ENCODE results near the gene MAPKAP1. TPM values are rescaled to one million over a fixed set of nuclear protein-coding genes. Genes with fewer than 3 reads are reported as not detected.

The MAPKAP1 gene
- total RNA-seq, 2 donors from 2014 or later, result 83.7 to 91.8 TPM

GRCh38 chr9:125591888-125592287 is 115.1 kb downstream of the MAPKAP1 start:
- Histone ChIP-seq H3K4me3 (no peak overlapping the region), H3K9me3 (no peaks in the 10 kb centered on the region), H3K27me3 (no peaks in the 10 kb centered on the region), H3K36me3 (replicated peaks in 1 of 2; ENCODE audit: insufficient read depth in 1 of 2, low read depth in 2 of 2) (no peaks in the 10 kb centered on the region), H3K4me1 (no peaks in the 10 kb centered on the region), H3K27ac (no peak overlapping the region)
- intact Hi-C loops (cut with DNase I), result no loop called here
- 92 to 97% methylated on average over 4 of the region's 4 CpGs for WGBS, 2 donors
- TF ChIP-seq CTCF (IDR thresholded peaks at IDR 0.05) (no peak), POLR2A (IDR thresholded peaks at IDR 0.05) (no peak)
- no peak for ATAC-seq
- no peak for DNase-seq

DNA sequence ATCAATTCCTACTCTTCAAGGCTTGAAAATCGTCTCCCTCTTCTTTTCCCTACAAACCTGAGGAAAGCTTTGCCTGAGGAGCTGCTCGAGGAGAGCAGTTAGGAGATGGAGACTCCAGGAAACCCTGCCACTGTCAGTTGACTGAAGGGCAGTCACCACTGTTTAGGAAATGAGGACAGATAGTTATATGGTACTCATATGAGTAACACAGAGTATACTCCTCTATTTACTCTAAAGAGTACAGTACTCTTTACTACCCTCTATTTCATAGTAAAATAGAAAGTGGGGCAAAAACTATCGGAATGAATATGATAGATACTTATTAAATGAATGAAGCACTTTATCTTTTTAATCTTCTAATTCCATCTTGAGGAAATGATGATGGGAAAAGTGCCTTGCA is 115.8 kb downstream of the MAPKAP1 start:
- Histone ChIP-seq H3K9me3 (no peaks in the 10 kb centered on the region), H3K4me3 (no peak overlapping the region), H3K4me1 (peaks cover 5% of the 10 kb centered on the region), H3K27ac (no peak overlapping the region), H3K36me3 (replicated peaks in 1 of 2; ENCODE audit: insufficient read depth in 1 of 2, low read depth in 2 of 2) (no peaks in the 10 kb centered on the region), H3K27me3 (no peaks in the 10 kb centered on the region)
- ATAC-seq, result no peak
- intact Hi-C loops (cut with DNase I), result no loop called here
- DNase-seq, result no peak
- WGBS, 2 donors, result 87 to 92% methylated on average over 3 of the region's 3 CpGs
- TF ChIP-seq POLR2A (IDR thresholded peaks at IDR 0.05) (no peak), CTCF (IDR thresholded peaks at IDR 0.05) (no peak)

DNA sequence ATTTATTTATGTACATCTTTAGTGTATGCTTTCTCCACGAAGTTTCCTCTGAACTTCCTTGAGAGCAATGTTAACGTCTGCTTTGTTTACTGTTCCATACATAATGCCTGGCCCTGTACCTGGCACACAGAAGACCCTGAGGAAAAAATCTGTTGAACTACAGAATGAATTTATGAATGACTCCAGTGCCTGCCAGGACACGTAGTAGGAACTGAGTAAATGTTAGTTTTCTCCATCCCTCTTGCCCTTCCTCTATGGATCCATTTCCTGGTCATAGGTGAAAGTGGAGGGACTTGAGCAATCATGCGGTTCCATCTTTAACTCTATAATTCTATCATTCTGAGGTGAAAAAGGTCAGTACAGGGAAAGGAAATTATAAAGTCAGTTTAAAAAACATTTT is 117.7 kb downstream of the MAPKAP1 start:
- no peak overlapping the region for H3K27ac ChIP-seq
- H3K27me3 ChIP-seq, result no peaks in the 10 kb centered on the region
- peaks cover 0 to 3% of the 10 kb centered on the region in 2 donors for H3K36me3 ChIP-seq (replicated peaks in 1 of 2; ENCODE audit: insufficient read depth in 1 of 2, low read depth in 2 of 2)
- no peak overlapping the region for H3K4me3 ChIP-seq
- peaks cover 9% of the 10 kb centered on the region for H3K4me1 ChIP-seq
- TF ChIP-seq CTCF (IDR thresholded peaks at IDR 0.05) (no peak), POLR2A (IDR thresholded peaks at IDR 0.05) (no peak)
- 56 to 60% methylated on average over 4 of the region's 4 CpGs for WGBS, 2 donors
- DNase-seq, result no peak
- H3K9me3 ChIP-seq, result no peaks in the 10 kb centered on the region
- intact Hi-C loops (cut with DNase I), result no loop called here
- no peak for ATAC-seq

GRCh38 chr9:125587819-125588460 is 119.1 kb downstream of the MAPKAP1 start:
- TF ChIP-seq POLR2A (IDR thresholded peaks at IDR 0.05), result no peak
- TF ChIP-seq CTCF (IDR thresholded peaks at IDR 0.05), result no peak
- H3K27me3 ChIP-seq, result no peaks in the 10 kb centered on the region
- ATAC-seq (no peak), DNase-seq (no peak)
- H3K27ac ChIP-seq, result no peak overlapping the region
- H3K36me3 ChIP-seq (replicated peaks in 1 of 2; ENCODE audit: insufficient read depth in 1 of 2, low read depth in 2 of 2), result peaks cover 0 to 3% of the 10 kb centered on the region in 2 donors
- H3K4me3 ChIP-seq, result no peak overlapping the region
- peaks cover 9% of the 10 kb centered on the region for H3K4me1 ChIP-seq
- intact Hi-C loops (cut with DNase I), result no loop called here
- no peaks in the 10 kb centered on the region for H3K9me3 ChIP-seq
- 94 to 99% methylated on average over 5 of the region's 5 CpGs for WGBS, 2 donors

GRCh38 chr9:125586172-125586511 is 120.9 kb downstream of the MAPKAP1 start:
- no peak for ATAC-seq
- intact Hi-C loops (cut with DNase I), result no loop called here
- TF ChIP-seq CTCF (IDR thresholded peaks at IDR 0.05) (no peak), POLR2A (IDR thresholded peaks at IDR 0.05) (no peak)
- 44 to 49% methylated on average over 3 of the region's 3 CpGs for WGBS, 2 donors
- Histone ChIP-seq H3K9me3 (no peaks in the 10 kb centered on the region), H3K27ac (no peak overlapping the region), H3K4me3 (no peak overlapping the region), H3K27me3 (no peaks in the 10 kb centered on the region), H3K36me3 (replicated peaks in 1 of 2; ENCODE audit: insufficient read depth in 1 of 2, low read depth in 2 of 2) (peaks cover 0 to 3% of the 10 kb centered on the region in 2 donors), H3K4me1 (peaks cover 9% of the 10 kb centered on the region)
- no peak for DNase-seq
